Measurements from ENCODE around the gene CSHL1.
A peak's percentile ranks its signal among the peaks of the same experiment; 100 is the strongest.
"Not testable (repeated sequence)": the region's sequence is repeated elsewhere in the genome, so short reads cannot be mapped to it uniquely, and the experiment has no call there.

CSHL1 gene

DNA sequence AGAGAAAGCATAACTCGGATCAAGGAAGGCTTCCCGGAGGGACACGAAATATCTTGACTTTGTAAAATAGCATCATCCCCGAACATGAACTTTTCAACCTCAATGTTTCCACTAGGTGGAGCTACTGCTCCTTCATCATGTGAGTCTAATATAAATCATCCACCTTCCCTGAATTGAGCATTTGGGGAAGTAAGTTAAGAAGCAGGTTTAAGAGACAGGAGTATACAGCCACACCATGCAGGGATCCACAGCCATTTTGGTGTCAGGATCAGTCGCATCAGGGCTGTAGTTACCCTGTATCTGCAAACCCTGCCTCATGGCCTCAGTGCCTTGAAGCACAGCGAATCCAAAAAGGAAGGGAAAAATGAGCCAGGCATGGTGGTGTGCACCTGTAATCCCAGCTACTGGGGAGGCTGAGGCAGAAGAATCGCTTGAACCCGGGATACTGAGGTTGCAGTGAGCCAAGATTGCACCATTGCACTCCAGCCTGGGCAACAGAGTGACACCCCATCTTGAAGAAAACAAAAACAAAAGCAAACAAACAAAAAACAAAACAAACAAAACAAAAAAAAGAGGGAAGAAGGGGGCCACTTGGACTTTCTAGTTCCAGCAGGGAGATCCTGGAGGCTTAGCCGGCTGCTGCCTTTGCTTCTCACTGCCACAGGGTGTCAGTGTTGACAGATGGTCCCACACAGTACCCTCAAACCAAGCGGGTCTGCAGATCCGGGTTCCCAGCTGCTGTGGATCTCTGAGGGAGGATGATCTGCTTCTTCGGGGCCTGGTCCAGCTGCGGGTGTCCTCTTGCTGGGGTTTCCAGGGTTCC lies 21.8 kb downstream of the CSHL1 start:
- DNase-seq (ENCODE audit: low read depth, low spot score), result peak; percentile 47

DNA sequence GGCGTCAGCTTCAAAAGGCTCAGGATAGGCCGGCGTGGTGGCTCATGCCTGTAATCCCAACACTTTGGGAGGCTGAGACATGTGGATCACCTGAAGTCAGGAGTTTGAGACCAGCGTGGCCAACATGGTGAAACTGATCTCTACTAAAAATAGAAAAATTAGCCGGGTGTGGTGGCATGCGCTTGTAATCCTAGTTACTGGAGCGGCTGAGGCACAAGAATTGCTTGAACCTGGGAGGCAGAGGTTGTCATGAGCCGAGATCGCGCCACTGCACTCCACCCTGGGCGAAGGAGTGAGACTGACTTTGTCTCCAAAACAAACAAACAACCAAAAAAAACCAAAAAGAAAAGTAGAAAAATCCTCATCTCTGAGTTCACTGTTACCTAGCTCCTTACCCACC lies 25.9 kb downstream of the CSHL1 start:
- not testable (repeated sequence) for DNase-seq (ENCODE audit: low read depth, low spot score)

GRCh38 chr17:63882626-63883126 lies 28.4 kb downstream of the CSHL1 start:
- DNase-seq (ENCODE audit: low read depth, low spot score), result not testable (repeated sequence)

DNA sequence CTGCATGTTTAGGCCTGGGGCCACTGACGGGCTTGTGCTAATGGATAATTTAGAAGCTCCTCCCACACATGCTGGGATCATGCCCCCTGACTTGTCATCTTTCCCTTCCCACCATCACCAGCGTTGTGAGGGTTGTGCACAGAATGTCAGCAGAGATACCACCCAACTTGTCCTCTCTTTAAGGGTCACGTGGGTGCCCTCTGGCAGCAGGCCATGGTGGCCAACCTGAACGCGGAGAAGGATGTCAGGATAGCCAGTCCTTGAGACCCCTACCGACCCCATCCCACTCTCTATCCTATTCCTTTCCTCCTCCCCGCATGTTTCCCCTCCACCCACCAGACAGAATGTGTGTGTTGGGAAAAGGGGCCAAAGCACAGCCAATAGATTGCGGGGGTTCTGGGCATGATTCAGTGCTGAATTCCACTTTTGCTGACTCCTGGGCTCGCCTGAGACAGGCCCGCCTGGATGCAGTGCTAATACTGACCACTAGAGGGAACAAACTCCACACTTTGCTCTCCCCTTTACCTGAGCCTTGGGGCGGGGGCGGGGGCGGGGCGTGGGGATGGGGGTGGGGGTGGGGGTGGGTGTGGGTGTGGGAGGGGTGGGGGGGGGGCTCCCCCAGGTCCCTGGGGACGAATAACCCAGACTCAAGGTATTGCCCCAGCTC lies 29.0 kb downstream of the CSHL1 start, which contains the start of gene GH2:
Gene GH2 (minus strand): TSS at position 10 of the 667 bp plus-strand sequence. CDS start 143 bp downstream, outside the sequence.
- peak; percentile 82 for DNase-seq (ENCODE audit: low read depth, low spot score)

DNA sequence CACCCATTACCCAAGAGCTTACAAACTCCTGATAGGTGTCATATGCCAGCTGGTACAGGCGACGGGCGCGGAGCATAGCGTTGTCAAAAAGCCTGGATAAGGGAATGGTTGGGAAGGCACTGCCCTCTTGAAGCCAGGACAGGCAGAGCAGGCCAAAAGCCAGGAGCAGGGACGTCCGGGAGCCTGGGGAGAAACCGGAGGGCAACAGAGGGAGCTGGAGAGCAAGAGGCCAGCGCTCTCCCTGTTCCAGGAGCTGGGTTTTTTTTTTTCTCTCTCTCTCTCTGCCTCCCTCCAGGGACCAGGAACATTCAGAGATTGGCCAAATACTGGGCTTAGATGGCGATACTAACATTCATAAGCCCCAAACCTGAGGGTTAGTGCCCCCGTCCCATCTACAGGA lies 29.7 kb downstream of the CSHL1 start:
- DNase-seq (ENCODE audit: low read depth, low spot score), result peak; percentile 88

DNA sequence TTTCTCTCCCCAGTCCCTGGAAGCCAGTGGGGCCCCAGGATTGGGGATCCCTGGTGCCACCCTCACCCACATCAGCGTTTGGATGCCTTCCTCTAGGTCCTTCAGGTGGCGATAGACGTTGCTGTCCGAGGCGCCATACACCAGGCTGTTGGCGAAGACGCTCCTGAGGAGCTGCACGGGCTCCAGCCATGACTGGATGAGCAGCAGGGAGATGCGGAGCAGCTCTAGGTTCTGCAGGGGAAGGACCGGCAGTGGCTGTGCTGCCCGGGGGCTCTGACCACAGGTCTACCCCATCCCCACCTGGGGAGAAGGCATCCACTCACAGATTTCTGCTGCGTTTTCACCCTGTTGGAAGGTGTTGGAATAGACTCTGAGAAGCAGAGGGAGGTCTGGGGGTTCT lies 30.4 kb downstream of the CSHL1 start:
- no peak for DNase-seq (ENCODE audit: low read depth, low spot score)

- not testable (repeated sequence) for DNase-seq (ENCODE audit: low read depth, low spot score)
Measured at GRCh38 chr17:63878413-63878812, 32.6 kb downstream of the CSHL1 start.

GRCh38 chr17:63874693-63875092 lies 36.4 kb downstream of the CSHL1 start:
- not testable (repeated sequence) for DNase-seq (ENCODE audit: low read depth, low spot score)

DNA sequence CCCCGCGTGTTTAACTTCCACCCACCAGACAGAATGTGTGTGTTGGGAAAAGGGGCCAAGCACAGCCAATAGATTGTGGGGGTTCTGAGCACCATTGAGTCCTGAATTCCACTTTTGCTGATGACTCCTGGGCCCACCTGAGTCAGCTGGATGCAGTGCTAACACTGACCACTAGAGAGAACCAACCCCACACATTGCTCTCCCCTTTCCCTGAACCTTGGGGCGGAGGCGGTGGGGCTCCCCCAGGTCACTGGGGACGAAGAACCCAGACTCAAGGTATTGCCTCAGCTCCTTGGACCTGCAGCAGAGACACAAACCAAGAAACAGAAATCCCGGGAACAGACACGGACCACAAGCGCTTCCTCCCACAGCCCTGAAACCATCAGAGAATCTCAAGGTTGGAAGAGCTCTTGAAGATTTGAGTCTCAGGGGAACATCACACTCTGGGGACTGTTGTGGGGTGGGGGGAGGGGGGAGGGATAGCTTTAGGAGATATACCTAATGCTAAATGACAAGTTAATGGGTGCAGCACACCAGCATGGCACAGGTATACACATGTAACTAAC lies 36.9 kb downstream of the CSHL1 start:
- DNase-seq (ENCODE audit: low read depth, low spot score), result not testable (repeated sequence)

DNA sequence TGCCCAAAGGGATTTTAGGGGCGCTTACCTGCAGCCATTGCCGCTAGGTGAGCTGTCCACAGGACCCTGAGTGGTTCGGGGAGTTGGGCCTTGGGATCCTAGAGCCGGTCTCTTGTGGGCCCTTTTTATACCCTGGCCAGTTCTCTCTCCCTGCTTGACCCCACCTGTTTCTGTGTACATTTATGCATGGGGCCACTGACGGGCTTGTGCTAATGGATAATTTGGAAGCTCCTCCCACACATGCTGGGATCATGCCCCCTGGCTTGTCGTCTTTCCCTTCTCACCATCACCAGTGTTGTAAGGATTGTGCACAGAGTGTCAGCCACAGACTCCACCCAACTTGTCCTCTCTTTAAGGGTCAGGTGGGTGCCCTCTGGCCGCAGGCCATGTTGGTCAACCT lies 37.5 kb downstream of the CSHL1 start, which contains the start of gene CSH2:
Gene CSH2 (minus strand): TSS at position 101 of the 400 bp plus-strand sequence. CDS start 63 bp downstream, at position 38.
- DNase-seq (ENCODE audit: low read depth, low spot score), result not testable (repeated sequence)

DNA sequence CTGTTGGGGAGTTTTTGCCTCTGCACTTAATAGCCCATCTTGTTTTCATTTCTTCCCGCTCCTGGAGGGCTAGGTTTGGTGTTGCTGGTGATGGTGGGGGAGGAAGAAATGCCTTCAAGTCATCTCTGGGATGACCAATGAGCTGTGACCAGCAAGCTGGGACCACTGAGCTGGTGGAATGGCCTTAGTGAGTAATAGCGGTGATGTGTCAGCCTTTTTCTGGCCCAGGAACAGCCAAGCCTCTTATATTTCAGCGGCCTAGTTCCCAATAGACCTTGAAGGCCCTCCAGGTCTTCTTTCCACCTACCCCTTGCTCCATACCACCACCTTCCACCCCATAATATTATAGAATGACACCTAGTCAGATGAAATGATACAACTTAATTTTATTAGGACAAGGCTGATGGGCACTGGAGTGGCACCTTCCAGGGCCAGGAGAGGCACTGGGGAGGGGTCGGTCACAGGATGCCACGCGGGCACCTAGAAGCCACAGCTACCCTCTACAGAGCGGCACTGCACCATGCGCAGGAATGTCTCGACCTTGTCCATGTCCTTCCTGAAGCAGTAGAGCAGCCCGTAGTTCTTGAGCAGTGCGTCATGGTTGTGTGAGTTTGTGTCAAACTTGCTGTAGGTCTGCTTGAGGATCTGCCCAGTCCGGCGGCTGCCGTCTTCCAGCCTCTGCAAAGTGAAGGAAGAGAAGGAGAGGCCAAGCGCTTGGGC lies 39.3 kb downstream of the CSHL1 start:
- not testable (repeated sequence) for DNase-seq (ENCODE audit: low read depth, low spot score)

- not testable (repeated sequence) for DNase-seq (ENCODE audit: low read depth, low spot score)
Measured at GRCh38 chr17:63870292-63870665, 40.8 kb downstream of the CSHL1 start.

- DNase-seq (ENCODE audit: low read depth, low spot score), result not testable (repeated sequence)
Measured at GRCh38 chr17:63869491-63870291, 41.4 kb downstream of the CSHL1 start.

- DNase-seq (ENCODE audit: low read depth, low spot score), result not testable (repeated sequence)
Measured at GRCh38 chr17:63866625-63867024, 44.4 kb downstream of the CSHL1 start.
